NCI-H526 (cell line): ENCODE data around the gene TMEM45B.
"Not testable (repeated sequence)": the region's sequence is repeated elsewhere in the genome, so short reads cannot be mapped to it uniquely, and the experiment has no call there.

Experiments
- DNase-seq, 2 experiments: peaks; one replicate each; lab custom pipeline; 2025; lab: John Stamatoyannopoulos, UW

Gene TMEM45B

GRCh38 chr11:129815596-129816461 lies at the start of gene TMEM45B:
TMEM45B (plus strand) TSS chr11:129815848; CDS start chr11:129852483, 36,635 bp downstream.
- DNase-seq: peak; percentile 77 to 94

GRCh38 chr11:129766898-129767604 lies 48.6 kb upstream of the TMEM45B start:
- DNase-seq: peak; percentile 76 to 92

DNA sequence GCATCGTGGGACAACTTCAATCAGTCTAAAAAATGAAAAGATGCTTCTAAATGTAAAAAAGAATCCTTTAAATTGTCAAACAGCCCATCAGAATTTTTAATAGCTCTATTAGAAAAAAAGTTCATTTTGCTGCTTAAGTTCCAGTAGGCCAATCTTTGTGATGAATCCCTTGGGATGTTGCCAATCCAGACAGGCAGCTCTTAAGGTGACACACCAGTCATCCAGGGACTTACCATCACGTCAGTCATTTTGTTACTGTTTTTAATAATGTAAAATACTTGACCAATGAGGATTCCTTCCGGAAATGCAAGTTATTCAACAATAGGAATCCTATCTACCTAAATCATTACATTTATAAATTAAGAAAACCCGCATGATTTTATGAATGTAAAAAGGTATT lies 47.8 kb upstream of the TMEM45B start:
- no peak for DNase-seq

DNA sequence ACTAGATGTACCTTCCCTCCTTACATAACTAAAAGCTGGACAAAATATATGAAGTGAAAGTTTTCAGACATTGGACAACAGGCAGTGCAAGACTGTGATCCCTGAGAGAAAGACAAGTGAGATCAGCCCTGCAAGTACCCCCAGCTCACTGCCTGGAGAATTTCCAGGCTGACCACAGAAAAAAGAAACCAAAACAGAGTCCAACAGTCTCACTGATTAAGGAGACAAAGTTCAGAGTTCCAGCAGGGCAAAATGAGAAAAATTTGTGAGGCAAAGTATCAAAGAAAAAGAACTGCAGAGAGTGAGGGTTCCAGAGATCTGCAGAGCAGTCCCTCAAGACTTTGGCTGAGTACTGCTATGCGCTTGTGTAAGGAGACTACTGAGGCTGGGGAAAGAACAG lies 47.3 kb upstream of the TMEM45B start:
- DNase-seq: no peak

GRCh38 chr11:129769059-129769458 lies 46.6 kb upstream of the TMEM45B start:
- DNase-seq: no peak

DNA sequence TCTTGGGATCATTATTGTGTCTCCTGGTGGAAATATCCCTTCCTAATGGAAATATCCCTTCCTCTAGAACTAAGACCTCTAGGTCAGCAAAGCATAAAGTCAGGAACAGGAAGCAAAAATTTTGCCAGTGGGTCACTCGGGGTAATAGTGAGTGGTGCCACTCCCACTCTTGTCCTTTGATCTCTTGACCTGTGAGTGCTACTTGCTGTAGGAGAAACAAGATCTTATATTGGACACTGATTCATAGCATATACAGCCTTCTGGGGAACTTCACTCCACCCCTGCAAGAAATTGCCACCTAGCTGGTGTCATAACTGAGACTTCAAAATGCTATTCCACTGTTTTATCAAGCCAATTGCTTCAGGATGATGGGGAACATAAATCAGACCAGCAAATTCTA lies 44.7 kb upstream of the TMEM45B start:
- DNase-seq: no peak

GRCh38 chr11:129771456-129771855 lies 44.2 kb upstream of the TMEM45B start:
- DNase-seq: peak in 1 of 2 experiments; percentile 39

GRCh38 chr11:129778877-129779276 lies 36.8 kb upstream of the TMEM45B start:
- no peak for DNase-seq

- DNase-seq: no peak
Measured at GRCh38 chr11:129779342-129779741, 36.3 kb upstream of the TMEM45B start.

- DNase-seq: peak; percentile 34 to 81
Measured at GRCh38 chr11:129785383-129786111, 30.1 kb upstream of the TMEM45B start.

GRCh38 chr11:129786112-129786416 lies 29.6 kb upstream of the TMEM45B start:
- DNase-seq: not testable (repeated sequence)

DNA sequence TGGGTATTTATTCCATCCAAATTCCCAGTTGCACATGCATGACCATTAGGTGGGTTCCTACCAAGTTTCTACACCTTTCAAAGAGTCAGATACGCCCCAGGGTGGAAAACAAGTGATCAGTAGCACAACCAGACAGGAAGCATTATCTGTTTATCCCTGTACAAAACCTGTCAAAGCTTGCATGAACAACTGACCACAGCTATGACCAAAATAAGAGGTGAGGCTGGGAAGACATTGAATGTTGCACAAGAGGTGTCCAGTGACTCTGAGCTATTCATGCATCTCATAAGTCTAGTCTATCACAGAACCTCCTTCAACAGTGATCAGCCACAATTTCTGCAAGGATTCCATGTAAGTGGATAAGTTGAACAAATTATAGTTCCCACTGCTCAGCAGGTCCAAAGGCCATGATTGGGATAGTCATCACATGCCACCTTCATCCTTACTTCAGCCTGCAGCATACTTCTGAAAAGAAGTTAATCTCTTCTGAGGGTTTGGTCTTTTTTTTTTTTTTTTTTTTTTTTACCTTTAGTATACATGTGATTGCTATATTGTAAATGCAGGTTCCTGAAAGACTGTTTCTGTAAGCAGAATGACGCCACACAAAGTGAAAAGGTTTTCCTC lies 28.0 kb upstream of the TMEM45B start:
- no peak for DNase-seq

DNA sequence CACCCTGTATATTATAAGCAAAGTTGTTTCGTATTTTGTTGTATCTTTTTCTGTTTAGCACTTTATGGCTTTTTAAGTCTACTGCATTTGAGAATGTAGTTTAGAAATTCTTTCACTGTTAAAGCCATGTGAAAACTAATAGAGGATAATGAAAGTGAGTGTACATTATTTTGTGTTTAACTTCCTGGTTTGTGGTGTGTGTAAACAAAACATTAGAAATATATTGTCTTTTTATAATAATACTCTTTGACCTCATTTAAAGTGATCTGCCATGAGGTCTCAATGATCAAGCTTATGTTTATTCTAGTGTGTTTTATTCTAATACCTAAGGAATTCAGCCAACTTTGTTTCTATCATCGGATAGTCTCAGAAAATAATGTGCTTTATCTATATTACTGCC lies 27.4 kb upstream of the TMEM45B start:
- no peak for DNase-seq

GRCh38 chr11:129790106-129790505 lies 25.5 kb upstream of the TMEM45B start:
- no peak for DNase-seq

DNA sequence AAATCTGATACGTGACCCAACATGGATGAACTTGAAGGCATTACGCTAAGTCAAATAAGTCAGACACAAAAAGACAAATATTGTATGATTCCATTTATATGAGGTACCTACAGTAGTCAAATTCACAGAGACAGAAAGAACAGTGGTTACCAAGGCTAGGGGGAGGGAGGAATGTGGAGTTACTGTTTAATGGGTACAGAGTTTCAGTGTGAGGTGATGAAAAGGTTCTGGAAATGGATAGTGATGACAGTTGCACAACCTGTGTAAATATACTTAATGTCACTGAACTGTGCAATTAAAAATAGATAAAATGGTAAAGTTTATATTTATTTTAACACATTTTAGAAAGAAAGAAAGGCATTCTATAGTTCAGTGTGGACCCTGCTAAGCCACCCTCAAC lies 24.1 kb upstream of the TMEM45B start:
- DNase-seq: no peak

GRCh38 chr11:129792663-129793062 lies 23.0 kb upstream of the TMEM45B start:
- DNase-seq: no peak

GRCh38 chr11:129795089-129795488 lies 20.6 kb upstream of the TMEM45B start:
- DNase-seq: no peak

DNA sequence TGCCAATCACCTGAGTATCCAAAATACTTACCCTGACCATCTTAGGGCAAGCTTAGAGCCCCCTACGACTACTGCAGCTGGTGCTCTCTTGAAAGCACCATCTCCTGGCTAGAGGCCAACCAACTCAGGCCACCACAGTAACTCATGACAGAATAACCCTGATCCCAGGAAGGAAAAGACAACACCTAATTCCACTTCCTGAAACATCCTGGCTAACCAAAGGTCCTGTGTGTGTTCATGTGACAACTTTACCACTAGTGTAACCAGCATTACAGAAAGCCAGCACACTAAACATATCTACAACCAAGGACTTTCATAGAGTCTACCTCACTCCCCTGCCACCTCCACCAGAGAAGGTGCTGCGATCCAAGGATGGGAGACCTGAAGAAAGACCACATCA lies 17.4 kb upstream of the TMEM45B start:
- DNase-seq: no peak

DNA sequence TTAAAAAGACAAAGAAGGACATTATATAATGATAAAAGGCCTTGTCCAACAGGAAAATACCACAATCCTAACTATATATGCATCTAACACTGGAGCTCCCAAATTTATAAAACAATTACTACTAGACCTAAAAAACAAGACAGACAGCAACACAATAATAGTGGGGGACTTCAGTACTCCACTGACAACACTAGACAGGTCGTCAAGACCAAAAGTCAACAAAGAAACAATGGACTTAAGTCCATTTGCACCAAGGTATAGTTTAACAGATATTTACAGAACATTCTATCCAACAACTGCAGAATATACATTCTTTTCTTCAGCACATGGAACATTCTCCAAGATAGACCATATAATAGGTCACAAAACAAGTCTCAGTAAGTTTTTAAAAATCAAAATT lies 15.5 kb upstream of the TMEM45B start:
- not testable (repeated sequence) for DNase-seq

DNA sequence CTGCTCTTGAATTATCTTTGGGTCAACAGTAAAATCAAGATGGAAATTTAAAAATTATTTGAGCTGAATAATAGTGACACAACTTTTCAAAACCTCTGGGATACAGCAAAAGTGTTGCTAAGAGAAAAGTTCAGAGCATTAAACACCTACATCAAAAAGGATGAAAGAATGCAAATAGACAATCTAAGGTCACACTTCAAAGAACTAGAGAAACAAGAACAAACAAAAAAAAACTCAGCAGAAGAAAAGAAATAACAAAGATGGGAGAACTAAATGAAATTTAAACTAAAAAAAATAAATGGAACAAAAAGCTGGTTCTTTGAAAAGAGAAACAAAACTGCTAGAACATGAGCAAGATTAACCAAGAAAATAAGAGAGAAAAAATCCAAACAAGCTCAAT lies 15.0 kb upstream of the TMEM45B start:
- DNase-seq: no peak

DNA sequence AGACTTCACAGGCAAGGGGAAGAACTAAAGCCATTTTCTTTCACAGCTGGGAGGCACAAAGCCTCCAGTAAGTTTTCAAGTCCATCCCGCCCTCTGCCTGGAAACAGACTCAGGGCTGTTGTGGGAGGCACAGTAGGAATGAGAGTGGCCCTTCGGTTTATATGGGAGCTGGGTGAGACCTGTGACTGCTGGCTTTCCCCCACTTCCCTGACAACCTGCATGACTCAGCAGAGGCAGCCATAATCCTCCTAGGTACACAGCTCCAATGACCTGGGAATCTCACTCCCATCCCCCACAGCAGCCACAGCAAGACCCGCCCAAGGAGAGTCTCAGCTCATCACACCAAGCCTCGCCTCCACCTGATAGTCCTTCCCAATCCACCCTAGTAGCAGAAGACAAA lies 12.1 kb upstream of the TMEM45B start:
- no peak for DNase-seq

- DNase-seq: no peak
Measured at GRCh38 chr11:129804012-129804411, 11.6 kb upstream of the TMEM45B start.
